Measurements from ENCODE around the gene ABLIM1. TPM values are rescaled to one million over a fixed set of nuclear protein-coding genes. Genes with fewer than 3 reads are reported as not detected.
A peak's percentile ranks its signal among the peaks of the same experiment; 100 is the strongest.

ABLIM1 gene
- total and polyA plus RNA-seq, 4 donors, result 13.6 to 117 (median 35.1) TPM

GRCh38 chr10:114541081-114541796 is 116.8 kb downstream of the ABLIM1 start:
- Histone ChIP-seq H3K36me3 (ENCODE audit: control insufficient read depth in 1 of 2, insufficient read depth in 2 of 2, low read length in 1 of 2) (no peaks in the 10 kb centered on the region), H3K27ac (ENCODE audit: low read depth in 1 of 2, low read length in 2 of 2) (no peak overlapping the region), H3K9me3 (ENCODE audit: control insufficient read depth, low read length) (no peaks in the 10 kb centered on the region), H3K27me3 (ENCODE audit: control insufficient read depth in 1 of 2, insufficient read depth in 2 of 2, low read length in 1 of 2) (no peaks in the 10 kb centered on the region), H3K4me3 (ENCODE audit: low read length in 2 of 2) (no peak overlapping the region), H3K4me1 (ENCODE audit: control insufficient read depth in 1 of 2, insufficient read depth in 2 of 2, low read length in 2 of 2) (no peaks in the 10 kb centered on the region)
- intact Hi-C loops (cut with DNase I), result no loop called here
- peak in 1 of 2 donors; percentile 74 for DNase-seq
- peak; percentile 84 for ATAC-seq (ENCODE audit: low FRiP score)
- 29 to 30% methylated on average over 14 of the region's 14 CpGs for WGBS, 2 donors

DNA sequence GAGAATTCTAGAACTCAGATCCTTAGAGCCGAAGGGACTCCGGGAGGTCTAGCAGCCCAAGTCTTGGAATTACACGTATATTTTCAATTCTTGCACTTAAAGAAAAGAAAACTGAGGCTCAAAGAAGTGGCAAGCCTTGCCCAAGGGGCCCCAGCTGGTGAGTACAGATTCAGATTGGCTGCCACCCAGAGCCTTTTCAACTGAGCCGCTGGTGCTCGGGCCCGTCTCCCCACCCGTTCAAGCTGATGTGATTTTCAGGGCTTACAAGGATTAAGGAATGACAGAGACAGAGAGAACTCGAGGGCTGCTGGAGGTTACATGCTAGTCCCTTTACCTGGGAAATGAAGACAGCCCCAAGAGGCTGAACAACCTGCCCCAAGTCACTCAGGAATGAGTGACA is 117.8 kb downstream of the ABLIM1 start:
- ATAC-seq (ENCODE audit: low FRiP score), result no peak
- no peak overlapping the region for H3K27ac ChIP-seq (ENCODE audit: low read depth in 1 of 2, low read length in 2 of 2)
- no peaks in the 10 kb centered on the region for H3K9me3 ChIP-seq (ENCODE audit: control insufficient read depth, low read length)
- DNase-seq, result no peak
- H3K4me3 ChIP-seq (ENCODE audit: low read length in 2 of 2), result no peak overlapping the region
- no peaks in the 10 kb centered on the region for H3K27me3 ChIP-seq (ENCODE audit: control insufficient read depth in 1 of 2, insufficient read depth in 2 of 2, low read length in 1 of 2)
- H3K36me3 ChIP-seq (ENCODE audit: control insufficient read depth in 1 of 2, insufficient read depth in 2 of 2, low read length in 1 of 2), result no peaks in the 10 kb centered on the region
- 71 to 72% methylated on average over 8 of the region's 8 CpGs for WGBS, 2 donors
- no peaks in the 10 kb centered on the region for H3K4me1 ChIP-seq (ENCODE audit: control insufficient read depth in 1 of 2, insufficient read depth in 2 of 2, low read length in 2 of 2)
- intact Hi-C loops (cut with DNase I), result no loop called here

- Histone ChIP-seq H3K36me3 (ENCODE audit: control insufficient read depth in 1 of 2, insufficient read depth in 2 of 2, low read length in 1 of 2) (no peaks in the 10 kb centered on the region), H3K27me3 (ENCODE audit: control insufficient read depth in 1 of 2, insufficient read depth in 2 of 2, low read length in 1 of 2) (no peaks in the 10 kb centered on the region), H3K4me1 (ENCODE audit: control insufficient read depth in 1 of 2, insufficient read depth in 2 of 2, low read length in 2 of 2) (no peaks in the 10 kb centered on the region), H3K4me3 (ENCODE audit: low read length in 2 of 2) (no peak overlapping the region), H3K27ac (ENCODE audit: low read depth in 1 of 2, low read length in 2 of 2) (no peak overlapping the region), H3K9me3 (ENCODE audit: control insufficient read depth, low read length) (no peaks in the 10 kb centered on the region)
- intact Hi-C loops (cut with DNase I), result no loop called here
- DNase-seq (no peak), ATAC-seq (ENCODE audit: low FRiP score) (no peak)
- WGBS, 2 donors, result 99 to 100% methylated on average over 2 of the region's 2 CpGs
These were observed 118.5 kb downstream of the ABLIM1 start for GRCh38 chr10:114539623-114540022.

DNA sequence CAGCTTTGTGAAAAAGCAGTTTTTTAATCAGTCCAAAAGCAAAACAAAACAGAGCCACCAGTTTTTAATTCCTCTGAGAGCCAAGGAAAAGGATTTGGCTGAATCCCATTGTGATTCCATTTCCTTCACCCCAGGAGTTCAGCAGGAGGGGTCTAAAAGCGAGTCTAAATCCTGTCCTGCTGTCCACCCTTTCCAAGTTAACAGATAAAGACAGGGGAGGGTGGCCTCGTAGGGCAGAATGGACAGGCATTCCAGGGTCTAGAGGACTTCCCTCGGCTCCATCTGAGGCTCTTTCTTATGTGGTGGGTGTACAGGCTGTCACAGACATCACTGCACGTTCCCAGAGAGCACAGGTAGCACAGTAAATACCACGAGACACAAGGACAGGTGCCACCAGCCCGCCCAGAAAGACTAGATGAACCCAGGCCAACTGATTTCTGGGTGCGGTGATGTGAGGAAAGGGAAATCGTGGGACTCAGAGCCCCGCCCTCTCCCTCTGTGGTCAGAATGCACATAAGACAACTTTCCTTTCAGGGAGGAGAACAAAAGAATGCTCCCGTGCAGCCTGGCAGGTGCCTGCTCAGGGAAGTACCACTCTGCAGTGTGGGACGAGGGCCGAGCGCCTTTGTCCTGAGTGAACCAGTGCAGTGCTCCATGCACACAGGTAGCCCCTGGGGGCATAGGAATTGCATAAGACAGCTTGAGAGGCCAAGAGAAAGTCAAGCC is 119.7 kb downstream of the ABLIM1 start:
- Histone ChIP-seq H3K27ac (ENCODE audit: low read depth in 1 of 2, low read length in 2 of 2) (no peak overlapping the region), H3K4me1 (ENCODE audit: control insufficient read depth in 1 of 2, insufficient read depth in 2 of 2, low read length in 2 of 2) (no peaks in the 10 kb centered on the region), H3K36me3 (ENCODE audit: control insufficient read depth in 1 of 2, insufficient read depth in 2 of 2, low read length in 1 of 2) (no peaks in the 10 kb centered on the region), H3K27me3 (ENCODE audit: control insufficient read depth in 1 of 2, insufficient read depth in 2 of 2, low read length in 1 of 2) (no peaks in the 10 kb centered on the region), H3K4me3 (ENCODE audit: low read length in 2 of 2) (no peak overlapping the region), H3K9me3 (ENCODE audit: control insufficient read depth, low read length) (no peaks in the 10 kb centered on the region)
- ATAC-seq (ENCODE audit: low FRiP score), result no peak
- DNase-seq, result no peak
- intact Hi-C loops (cut with DNase I), result no loop called here
- 73 to 79% methylated on average over 13 of the region's 13 CpGs for WGBS, 2 donors

DNA sequence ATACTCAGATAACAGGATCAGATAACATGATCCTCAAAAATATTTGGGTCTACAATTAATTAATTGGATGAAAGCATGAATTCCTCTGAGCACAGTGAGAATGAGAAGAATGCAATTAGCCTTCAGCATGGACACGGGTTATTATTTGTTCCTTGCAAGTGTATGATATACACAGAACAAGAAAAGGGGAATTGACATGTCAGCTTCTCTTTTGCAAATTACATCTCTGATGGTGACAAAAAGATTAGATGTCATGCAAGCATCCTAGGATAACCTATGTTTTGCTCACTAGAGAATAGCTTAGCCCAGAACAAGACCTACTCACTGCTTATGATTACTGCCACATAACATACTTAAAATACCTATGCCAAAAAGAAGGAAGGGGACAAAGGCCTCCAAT is 120.3 kb downstream of the ABLIM1 start:
- ATAC-seq (ENCODE audit: low FRiP score) (no peak), DNase-seq (no peak)
- 79 to 85% methylated on average over 1 of the region's 1 CpG for WGBS, 2 donors
- no peak overlapping the region for H3K4me3 ChIP-seq (ENCODE audit: low read length in 2 of 2)
- H3K27me3 ChIP-seq (ENCODE audit: control insufficient read depth in 1 of 2, insufficient read depth in 2 of 2, low read length in 1 of 2), result no peaks in the 10 kb centered on the region
- H3K27ac ChIP-seq (ENCODE audit: low read depth in 1 of 2, low read length in 2 of 2), result no peak overlapping the region
- H3K9me3 ChIP-seq (ENCODE audit: control insufficient read depth, low read length), result no peaks in the 10 kb centered on the region
- no peaks in the 10 kb centered on the region for H3K36me3 ChIP-seq (ENCODE audit: control insufficient read depth in 1 of 2, insufficient read depth in 2 of 2, low read length in 1 of 2)
- no peaks in the 10 kb centered on the region for H3K4me1 ChIP-seq (ENCODE audit: control insufficient read depth in 1 of 2, insufficient read depth in 2 of 2, low read length in 2 of 2)
- intact Hi-C loops (cut with DNase I), result no loop called here

DNA sequence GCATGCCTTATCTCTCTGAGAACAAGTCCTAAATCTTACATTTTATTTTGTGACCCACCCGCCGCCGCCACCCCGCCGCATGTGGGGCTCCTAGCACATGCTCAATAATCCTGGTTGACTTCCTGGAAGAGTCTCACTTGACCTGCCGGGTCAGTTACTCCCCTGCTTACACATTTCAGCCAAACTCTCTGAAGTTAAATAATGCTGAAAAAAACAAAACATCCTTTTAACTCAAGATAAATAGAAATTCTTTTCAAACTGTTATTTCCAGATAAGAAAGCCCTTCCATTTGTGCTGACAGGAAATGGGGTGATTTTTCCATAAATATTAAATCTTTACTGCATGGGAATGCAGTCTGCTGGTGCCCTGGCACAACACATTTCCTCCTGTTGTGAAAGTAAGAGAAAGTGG is 123.5 kb downstream of the ABLIM1 start:
- intact Hi-C loops (cut with DNase I), result no loop called here
- Histone ChIP-seq H3K27me3 (ENCODE audit: control insufficient read depth in 1 of 2, insufficient read depth in 2 of 2, low read length in 1 of 2) (no peaks in the 10 kb centered on the region), H3K9me3 (ENCODE audit: control insufficient read depth, low read length) (no peaks in the 10 kb centered on the region), H3K36me3 (ENCODE audit: control insufficient read depth in 1 of 2, insufficient read depth in 2 of 2, low read length in 1 of 2) (no peaks in the 10 kb centered on the region), H3K4me1 (ENCODE audit: control insufficient read depth in 1 of 2, insufficient read depth in 2 of 2, low read length in 2 of 2) (no peaks in the 10 kb centered on the region), H3K4me3 (ENCODE audit: low read length in 2 of 2) (no peak overlapping the region), H3K27ac (ENCODE audit: low read depth in 1 of 2, low read length in 2 of 2) (no peak overlapping the region)
- WGBS, 2 donors, result 81 to 84% methylated on average over 6 of the region's 6 CpGs
- ATAC-seq (ENCODE audit: low FRiP score) (no peak), DNase-seq (no peak)

GRCh38 chr10:114532226-114532625 is 125.8 kb downstream of the ABLIM1 start:
- Histone ChIP-seq H3K9me3 (ENCODE audit: control insufficient read depth, low read length) (no peaks in the 10 kb centered on the region), H3K27me3 (ENCODE audit: control insufficient read depth in 1 of 2, insufficient read depth in 2 of 2, low read length in 1 of 2) (no peaks in the 10 kb centered on the region), H3K36me3 (ENCODE audit: control insufficient read depth in 1 of 2, insufficient read depth in 2 of 2, low read length in 1 of 2) (no peaks in the 10 kb centered on the region), H3K4me3 (ENCODE audit: low read length in 2 of 2) (no peak overlapping the region), H3K4me1 (ENCODE audit: control insufficient read depth in 1 of 2, insufficient read depth in 2 of 2, low read length in 2 of 2) (no peaks in the 10 kb centered on the region), H3K27ac (ENCODE audit: low read depth in 1 of 2, low read length in 2 of 2) (no peak overlapping the region)
- WGBS, 2 donors, result 79 to 85% methylated on average over 5 of the region's 5 CpGs
- ATAC-seq (ENCODE audit: low FRiP score) (no peak), DNase-seq (no peak)
- intact Hi-C loops (cut with DNase I), result no loop called here

DNA sequence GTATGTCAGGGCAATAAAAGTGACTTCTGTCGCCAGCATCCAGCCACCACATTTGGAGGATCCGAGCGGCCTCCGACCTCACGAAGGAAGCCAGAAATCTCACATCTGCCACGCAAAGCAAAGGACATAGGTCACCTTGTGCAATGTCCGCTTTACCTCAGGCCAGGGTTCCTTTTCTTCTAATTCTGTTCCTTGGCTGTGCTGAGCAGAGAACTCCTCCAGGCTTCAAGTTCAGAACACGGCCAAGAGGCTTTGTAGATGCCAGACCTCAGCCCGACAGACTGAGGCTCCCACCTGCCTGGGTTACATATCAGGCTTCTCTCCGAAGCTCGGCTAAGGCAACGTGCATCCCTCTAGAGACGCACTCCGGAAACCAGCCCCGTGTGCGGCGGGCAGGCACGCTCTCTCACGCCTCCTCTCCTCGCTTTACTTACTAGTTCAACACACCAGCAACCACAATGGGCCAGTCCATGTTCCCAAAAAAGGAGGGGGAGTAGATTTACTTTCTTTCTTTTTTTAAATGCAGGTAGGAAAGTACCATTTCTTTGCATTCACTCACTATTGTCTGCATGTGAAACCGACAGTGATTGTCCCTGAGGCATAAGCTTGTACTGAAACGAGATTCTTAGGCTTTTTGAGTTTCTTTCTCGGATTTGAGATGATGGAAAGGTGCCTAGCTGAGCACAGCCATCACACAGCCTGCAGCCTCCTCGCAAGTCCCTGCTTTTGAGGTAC is 131.4 kb downstream of the ABLIM1 start:
- intact Hi-C loops (cut with DNase I), result loop anchor here in 1 of 2 donors (10.0 kb wide), 1 partner anchor 222 kb away; no protein-coding TSS in a partner anchor
- H3K4me3 ChIP-seq (ENCODE audit: low read length in 2 of 2), result peak overlapping the region; percentile 5 to 17
- WGBS, 2 donors, result 1% methylated on average over 24 of the region's 24 CpGs
- no peaks in the 10 kb centered on the region for H3K9me3 ChIP-seq (ENCODE audit: control insufficient read depth, low read length)
- peak; percentile 77 to 90 for DNase-seq
- H3K4me1 ChIP-seq (ENCODE audit: control insufficient read depth in 1 of 2, insufficient read depth in 2 of 2, low read length in 2 of 2), result peaks cover 2 to 4% of the 10 kb centered on the region in 2 donors
- H3K36me3 ChIP-seq (ENCODE audit: control insufficient read depth in 1 of 2, insufficient read depth in 2 of 2, low read length in 1 of 2), result no peaks in the 10 kb centered on the region
- ATAC-seq (ENCODE audit: low FRiP score), result peak; percentile 94
- H3K27me3 ChIP-seq (ENCODE audit: control insufficient read depth in 1 of 2, insufficient read depth in 2 of 2, low read length in 1 of 2), result no peaks in the 10 kb centered on the region
- peak overlapping the region in 1 of 2 donors; percentile 35 for H3K27ac ChIP-seq (ENCODE audit: low read depth in 1 of 2, low read length in 2 of 2)

Data from aorta (tissue), 5 donors.